HG02840 (cell line): ENCODE data around the gene CAMK4.

Experiments
- ATAC-seq: cut with Tn5 transposase; IDR thresholded peaks from one replicate; pipeline ENCODE4 v1.9.1; 2021; ENCODE audit warnings: mild to moderate bottlenecking, moderate library complexity, moderate number of reproducible peaks; ENCODE audit not compliant: unreplicated experiment, low FRiP score

The CAMK4 gene

DNA sequence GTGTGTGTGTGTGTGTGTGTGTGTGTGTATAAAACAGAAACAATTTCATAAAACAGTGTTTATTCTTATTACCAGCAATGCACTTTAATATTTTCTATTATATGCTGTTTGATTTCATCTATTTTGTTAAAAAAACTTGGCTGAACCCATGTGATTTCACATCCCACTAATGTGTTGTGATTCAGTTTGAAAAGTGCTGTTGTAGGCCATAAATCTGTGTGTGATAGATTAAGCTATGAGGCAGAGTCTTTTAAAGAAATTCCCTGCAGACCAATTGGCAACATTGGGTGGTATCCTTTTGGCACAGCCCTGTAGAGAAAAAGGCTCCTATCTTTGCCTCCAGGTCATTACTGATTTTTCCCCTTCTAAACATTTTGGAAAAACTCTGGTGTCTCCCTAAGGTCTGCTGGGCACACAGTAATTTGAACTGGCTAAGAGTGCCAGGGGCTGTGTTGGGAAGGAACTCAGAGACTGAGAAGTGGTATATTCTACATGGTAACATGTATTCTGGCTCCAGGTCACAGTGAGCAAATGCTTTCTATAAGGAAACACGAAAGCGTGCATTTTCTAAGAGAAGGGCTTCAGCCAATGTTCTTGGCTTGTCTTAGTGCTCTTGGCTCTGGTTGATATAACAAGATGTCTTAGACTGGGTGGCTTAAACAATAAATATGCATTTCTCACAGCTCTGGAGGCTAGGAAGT lies 4.5 kb downstream of the CAMK4 start:
- ATAC-seq, result no peak

GRCh38 chr5:111229221-111229835 lies 5.1 kb downstream of the CAMK4 start:
- ATAC-seq, result no peak

- ATAC-seq, result no peak
Observed at GRCh38 chr5:111229871-111230810, 6.0 kb downstream of the CAMK4 start.

- no peak for ATAC-seq
Observed at GRCh38 chr5:111231119-111231518, 6.9 kb downstream of the CAMK4 start.

DNA sequence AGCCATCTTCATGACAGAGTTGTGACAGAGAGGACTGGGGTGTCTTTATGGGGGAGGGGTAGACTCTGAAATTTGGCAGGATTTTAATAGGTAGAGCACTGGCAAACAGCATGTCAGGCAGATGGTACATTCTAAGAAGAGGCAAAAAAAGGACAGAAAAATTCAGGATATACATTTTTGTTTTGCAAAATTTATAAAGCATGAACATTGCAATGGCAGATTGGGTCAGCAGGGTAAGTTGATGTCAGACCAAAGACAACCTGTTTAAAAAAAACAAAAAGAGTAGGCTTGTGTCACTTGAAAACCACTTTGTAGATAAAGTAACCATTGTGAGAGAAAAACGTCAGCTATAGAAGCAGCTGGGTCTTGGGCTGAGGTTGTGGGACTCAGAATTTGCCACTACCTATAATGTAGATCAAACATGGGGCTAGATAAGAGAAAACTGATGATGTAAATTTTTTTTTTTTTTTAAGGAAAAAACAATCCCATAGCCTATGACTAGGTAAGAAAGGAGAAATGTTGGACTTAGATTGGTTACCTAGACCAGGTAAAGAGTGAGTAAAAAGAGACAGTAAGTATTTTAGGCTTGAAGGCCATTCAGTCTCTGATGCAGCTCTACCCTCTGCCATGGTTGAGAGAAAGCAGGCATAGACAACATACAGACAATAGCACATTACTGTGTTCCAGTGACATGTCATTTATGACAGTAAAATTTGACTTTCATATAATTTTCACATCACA lies 8.3 kb downstream of the CAMK4 start:
- ATAC-seq, result no peak

DNA sequence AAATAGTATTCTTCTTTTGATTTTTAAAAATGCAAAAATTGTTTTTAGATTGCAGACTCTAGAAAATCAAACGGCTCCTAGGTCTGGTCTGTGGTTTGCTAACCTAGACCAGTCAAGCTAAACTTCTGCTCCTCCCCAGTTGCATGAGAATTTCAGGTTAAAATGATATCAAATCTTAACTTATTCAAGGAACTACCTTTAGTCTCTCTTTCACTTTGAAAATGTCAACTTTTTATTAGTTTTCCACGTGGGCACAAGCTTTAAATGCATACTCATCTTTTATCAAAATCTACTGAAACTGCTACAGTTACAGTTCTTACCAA lies 8.8 kb downstream of the CAMK4 start:
- ATAC-seq, result no peak

GRCh38 chr5:111234125-111234524 lies 9.9 kb downstream of the CAMK4 start:
- ATAC-seq, result no peak

DNA sequence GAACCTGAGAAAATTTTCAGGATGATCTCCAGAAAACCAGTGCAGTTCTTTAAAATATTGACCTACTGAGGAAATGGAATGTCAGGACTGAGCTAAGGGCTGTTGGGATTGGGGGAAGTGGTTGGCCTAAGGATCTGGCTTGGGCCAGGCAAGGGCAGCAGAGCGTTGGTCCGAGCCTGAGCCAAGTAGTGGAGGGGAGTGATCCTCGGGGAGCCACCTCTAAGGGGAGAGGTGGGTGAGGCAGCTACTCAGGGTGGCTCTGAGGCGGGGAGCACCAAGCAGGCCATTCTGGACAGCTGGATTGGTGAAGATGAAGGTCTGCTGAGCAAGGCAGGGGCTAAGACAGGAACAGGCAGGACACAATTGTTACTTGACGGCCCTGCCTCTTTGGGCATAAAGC lies 11.5 kb downstream of the CAMK4 start:
- no peak for ATAC-seq

GRCh38 chr5:111236348-111236747 lies 12.2 kb downstream of the CAMK4 start:
- no peak for ATAC-seq

GRCh38 chr5:111236995-111237394 lies 12.8 kb downstream of the CAMK4 start:
- no peak for ATAC-seq

DNA sequence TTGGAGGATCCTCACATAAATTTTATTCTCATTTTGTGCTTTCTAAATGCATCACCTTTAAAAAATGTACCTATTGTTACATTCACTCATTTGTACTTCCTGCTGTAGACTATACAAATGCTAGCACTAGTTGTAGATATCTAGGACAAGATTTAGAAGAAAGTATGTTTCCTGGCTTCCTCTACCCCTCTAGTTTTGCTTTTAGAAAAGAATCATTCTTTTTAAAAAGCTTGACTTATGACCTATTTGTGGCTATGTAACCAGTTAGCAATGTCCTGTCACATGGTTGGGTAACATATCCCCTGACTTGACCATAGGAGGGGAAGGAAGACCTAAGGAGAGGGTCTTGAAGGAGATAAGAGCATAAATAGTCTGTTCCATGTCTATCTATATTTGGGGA lies 13.3 kb downstream of the CAMK4 start:
- ATAC-seq, result no peak

DNA sequence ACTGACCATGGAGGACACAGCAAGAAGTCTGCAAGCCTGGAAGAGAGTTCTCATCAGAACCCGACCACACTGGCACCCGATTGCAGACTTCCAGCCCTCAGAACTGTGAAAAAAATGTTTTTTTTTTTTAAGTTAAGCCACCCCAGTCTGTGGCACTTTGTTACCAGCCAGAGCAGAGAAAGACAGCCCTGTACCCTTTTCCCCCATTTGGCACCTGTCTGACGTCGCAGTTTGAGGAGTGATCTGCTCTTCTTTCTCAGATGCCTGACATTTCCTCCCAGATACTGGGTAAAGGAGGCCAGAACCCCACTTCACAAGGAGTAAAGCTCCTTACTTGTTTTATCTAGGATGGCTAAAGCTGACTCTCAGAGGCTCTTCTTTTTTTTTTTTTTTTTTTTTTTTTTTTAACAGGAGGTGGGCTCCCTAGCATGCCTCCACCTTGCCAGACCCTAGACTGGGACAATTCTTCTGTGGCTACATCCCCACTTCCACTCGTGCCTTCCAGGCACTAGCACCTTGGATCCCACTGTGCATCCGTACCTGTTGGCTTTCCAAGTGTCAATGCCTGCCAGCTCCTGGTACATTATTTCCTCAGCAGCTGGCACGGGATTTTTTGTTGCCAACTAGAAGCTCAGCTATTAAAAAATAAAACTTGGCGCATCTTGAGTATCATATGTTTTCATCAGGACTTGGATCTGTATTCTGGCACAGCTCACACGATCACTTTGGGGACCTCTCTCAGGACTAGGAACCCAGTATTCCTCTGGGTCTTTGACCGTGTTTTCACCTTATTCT lies 14.4 kb downstream of the CAMK4 start:
- no peak for ATAC-seq

- ATAC-seq, result no peak
Observed at GRCh38 chr5:111241696-111242095, 17.5 kb downstream of the CAMK4 start.

DNA sequence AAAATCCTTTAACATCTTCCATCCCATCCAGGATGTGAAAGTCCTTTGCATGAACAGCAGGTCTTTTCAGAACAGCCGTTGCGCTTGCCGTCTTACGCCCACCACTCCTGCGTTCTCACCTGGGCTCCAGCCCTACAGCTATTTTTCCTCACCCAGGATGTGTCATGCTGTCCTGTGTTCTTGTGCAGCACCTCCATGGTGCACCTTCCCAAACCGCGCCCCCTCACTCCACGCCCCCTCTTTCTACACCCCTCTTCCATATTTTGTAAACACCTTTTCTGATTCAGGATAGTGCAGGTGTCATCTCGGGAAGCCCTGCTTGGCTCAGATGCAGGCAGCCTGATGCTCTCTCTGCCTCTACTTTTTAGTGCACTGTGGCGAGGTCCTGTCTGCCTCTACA lies 18.4 kb downstream of the CAMK4 start:
- ATAC-seq, result no peak

DNA sequence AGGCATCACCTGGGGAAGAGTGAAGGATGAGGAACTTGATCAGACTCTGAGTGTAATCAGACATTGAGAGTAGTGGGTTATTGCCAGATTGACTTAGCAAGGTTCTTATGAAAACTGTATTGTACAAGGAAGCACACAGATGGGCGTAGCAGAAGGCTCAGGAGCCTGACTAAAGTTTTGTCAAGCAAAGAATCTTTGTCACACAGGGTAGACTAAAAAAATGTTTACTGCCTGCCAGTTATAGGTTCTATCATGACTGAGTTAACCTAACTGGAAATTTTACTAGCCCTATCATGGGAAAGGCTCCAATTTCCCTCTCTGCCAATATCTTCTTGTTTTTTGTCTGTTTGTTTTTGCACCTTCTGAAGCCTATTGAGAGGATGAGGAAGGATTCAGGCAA lies 19.1 kb downstream of the CAMK4 start:
- ATAC-seq, result no peak

- ATAC-seq, result no peak
Observed at GRCh38 chr5:111245654-111246053, 21.5 kb downstream of the CAMK4 start.

DNA sequence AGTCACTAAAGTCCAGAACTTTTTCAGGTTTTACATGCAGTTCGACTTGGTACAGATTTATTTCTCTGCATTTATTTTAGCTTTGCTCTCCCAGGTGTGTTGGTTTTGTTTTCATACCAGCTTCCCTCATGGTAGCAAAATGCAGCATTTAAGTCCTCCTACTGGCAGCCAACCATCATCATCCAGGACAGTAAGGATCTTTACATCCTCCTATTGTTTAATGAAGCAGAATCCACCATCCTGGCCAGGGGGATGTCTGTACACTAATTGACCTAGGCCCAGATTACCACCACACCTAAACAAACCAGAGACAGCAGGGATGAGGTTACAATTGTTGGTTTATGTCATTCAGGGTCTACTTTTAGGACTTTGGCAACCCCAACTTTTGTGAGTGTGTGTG lies 22.3 kb downstream of the CAMK4 start:
- ATAC-seq, result no peak

- no peak for ATAC-seq
Observed at GRCh38 chr5:111248571-111248970, 24.4 kb downstream of the CAMK4 start.

DNA sequence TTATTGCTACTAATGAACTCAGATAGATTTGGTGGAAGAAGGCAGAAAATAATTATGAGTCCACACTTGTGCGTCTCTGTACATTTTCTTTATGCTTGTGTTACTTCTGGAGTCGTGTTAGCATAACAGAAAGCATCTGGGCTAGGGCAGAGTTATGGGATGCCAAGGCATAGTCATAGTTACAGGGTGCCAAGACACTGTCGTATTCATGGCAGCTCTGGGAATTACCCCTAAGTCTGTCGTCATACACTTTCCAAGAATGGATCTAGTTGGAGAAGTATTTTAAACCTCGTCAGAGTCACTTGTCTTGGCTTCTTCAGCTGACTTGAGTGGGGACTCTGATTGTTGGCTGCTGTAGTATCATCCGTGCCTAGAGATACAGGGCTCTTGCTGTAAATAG lies 27.7 kb downstream of the CAMK4 start:
- no peak for ATAC-seq
